Measurements from ENCODE around the gene DIP2C.

- TF ChIP-seq CTCF (IDR thresholded peaks at IDR 0.05) (no peak), POLR2A (IDR thresholded peaks at IDR 0.05) (no peak), POLR2AphosphoS5 (IDR thresholded peaks at IDR 0.05) (no peak)
Measured at GRCh38 chr10:373526-374309, 315.8 kb downstream of the DIP2C start.
